Measurements from ENCODE around the gene ENTPD5. TPM values are rescaled to one million over a fixed set of nuclear protein-coding genes. Genes with fewer than 3 reads are reported as not detected.

ENTPD5 gene
- polyA plus RNA-seq, 1 of the 3 experiments (the other 2 are of a cell fraction), result 5.5 TPM

GRCh38 chr14:73998726-73999125 is 20.4 kb downstream of the ENTPD5 start:
- CTCF ChIA-PET, result interaction anchor here (0.6 to 0.9 kb wide), 2 partner anchors 10 to 271 kb away, joined by 3 read pairs; no protein-coding TSS in a partner anchor
- Histone ChIP-seq H3K4me3 (ENCODE audit: low read depth in 2 of 2, low read length in 1 of 2) (no peak overlapping the region), H3K79me2 (ENCODE audit: insufficient read depth) (no peaks in the 10 kb centered on the region), H3K27me3 (ENCODE audit: insufficient read depth) (no peaks in the 10 kb centered on the region), H3F3A (replicated peaks; ENCODE audit: insufficient read depth) (no peaks in the 10 kb centered on the region), H3K27ac (ENCODE audit: low read depth in 2 of 2, low read length in 1 of 2) (no peak overlapping the region), H3K9ac (no peak overlapping the region), H3K4me1 (ENCODE audit: control insufficient read depth in 1 of 2, insufficient read depth in 2 of 2, low read depth in 1 of 2, low read length in 1 of 2) (no peaks in the 10 kb centered on the region), H3K9me3 (no peaks in the 10 kb centered on the region), H3K36me3 (replicated peaks in 1 of 2; ENCODE audit: control insufficient read depth in 1 of 2, insufficient read depth in 2 of 2, low read length in 1 of 2) (peaks cover 0 to 3% of the 10 kb centered on the region in 2 experiments), H2AFZ (ENCODE audit: low read depth) (no peak overlapping the region), H3K4me2 (no peak overlapping the region), H3K9me2 (no peaks in the 10 kb centered on the region), H4K20me1 (ENCODE audit: insufficient read depth) (no peaks in the 10 kb centered on the region)
- POLR2A ChIA-PET, result no interaction called here
- DNase-seq, result no peak
- 72% methylated on average over 2 of the region's 2 CpGs for WGBS (ENCODE audit: low lambda C conversion rate)
- TF ChIP-seq MAX (IDR thresholded peaks at IDR 0.05; ENCODE audit: low read depth), result no peak
- no peak for TF ChIP-seq NRF1 (IDR thresholded peaks at IDR 0.05; ENCODE audit: low read depth, low read length)
- no peak for TF ChIP-seq FOXM1 (IDR thresholded peaks at IDR 0.05; ENCODE audit: low read depth)
- TF ChIP-seq NFIC (IDR thresholded peaks at IDR 0.05; ENCODE audit: borderline replicate concordance), result no peak
- TF ChIP-seq GABPA (IDR thresholded peaks at IDR 0.05; ENCODE audit: low read depth), result no peak
- TF ChIP-seq USF2 (IDR thresholded peaks at IDR 0.05; ENCODE audit: borderline replicate concordance, low read depth, low read length), result no peak
- TF ChIP-seq TEAD4 (IDR thresholded peaks at IDR 0.05; ENCODE audit: borderline replicate concordance, insufficient read depth), result no peak
- TF ChIP-seq RAD21 (IDR thresholded peaks at IDR 0.05; ENCODE audit: low read length), result no peak
- TF ChIP-seq TCF12 (IDR thresholded peaks at IDR 0.05), result no peak
- no peak for TF ChIP-seq RFX5 (IDR thresholded peaks at IDR 0.05; ENCODE audit: low read length)
- no peak for TF ChIP-seq MXI1 (IDR thresholded peaks at IDR 0.05; ENCODE audit: low read depth, low read length)
- no peak for TF ChIP-seq RCOR1 (IDR thresholded peaks at IDR 0.05; ENCODE audit: low read length)
- no peak for TF ChIP-seq JUND (IDR thresholded peaks at IDR 0.05)
- no peak for TF ChIP-seq REST (IDR thresholded peaks at IDR 0.05; ENCODE audit: low read depth, low read length)
- TF ChIP-seq ELF1 (IDR thresholded peaks at IDR 0.05), result no peak
- TF ChIP-seq IRF3 (IDR thresholded peaks at IDR 0.05; ENCODE audit: low read depth, low read length), result no peak
- TF ChIP-seq CHD2 (IDR thresholded peaks at IDR 0.05; ENCODE audit: low read length, partially characterized antibody), result no peak
